Natural killer cell (primary cell): ENCODE measurements around the gene PITRM1. TPM values are rescaled to one million over a fixed set of nuclear protein-coding genes. Genes with fewer than 3 reads are reported as not detected.

Experiments used
- ATAC-seq, 3 donors: fragments of 150-1000 bp in 2 of 3; fragments of 200-7000 bp in 1 of 3; cut with Tn5 transposase; 1 replicate in 1 of 3; 2 replicates in 2 of 3; pipeline ENCODE4 v1.10.0; 2021; ENCODE audit warnings: mild to moderate bottlenecking in 2 of 3, moderate library complexity in 2 of 3
- DNase-seq, 2 donors: peaks; one replicate each; pipeline versions ENCODE4 v3.0.0 to v3.0.0-alpha.2; 2013 to 2021; ENCODE audit warnings: mixed read lengths in 1 of 2
- H3K27ac ChIP-seq: one replicate; pipeline ENCODE4 v1.5.1; 2013; ENCODE audit warnings: mild to moderate bottlenecking, low read length
- H3K27me3 ChIP-seq: one replicate; pipeline ENCODE4 v1.6.1; 2013; ENCODE audit warnings: low read length; ENCODE audit not compliant: control insufficient read depth, insufficient read depth
- H3K36me3 ChIP-seq: one replicate; pipeline ENCODE4 v1.6.1; 2013; ENCODE audit warnings: low read length; ENCODE audit not compliant: control insufficient read depth, insufficient read depth
- H3K4me1 ChIP-seq: one replicate; pipeline ENCODE4 v1.6.1; 2013; ENCODE audit warnings: low read length; ENCODE audit not compliant: control insufficient read depth, insufficient read depth
- H3K4me3 ChIP-seq: one replicate; pipeline ENCODE4 v1.5.1; 2013; ENCODE audit warnings: low read length
- H3K9me3 ChIP-seq: one replicate; pipeline ENCODE4 v1.6.1; 2013; ENCODE audit warnings: low read length; ENCODE audit not compliant: control insufficient read depth, insufficient read depth
- H3K27ac Mint-ChIP-seq, 2 donors: one replicate each; pipeline ENCODE4 v1.8.0; 2022; ENCODE audit warnings: mild to moderate bottlenecking in 2 of 2, mixed read lengths in 2 of 2, moderate library complexity in 1 of 2
- H3K27me3 Mint-ChIP-seq, 2 donors: one replicate each; pipeline ENCODE4 v1.8.0; 2022; ENCODE audit warnings: low read depth in 2 of 2, mixed read lengths in 2 of 2
- H3K36me3 Mint-ChIP-seq: one replicate; pipeline ENCODE4 v1.8.0; 2022; ENCODE audit warnings: mixed read lengths
- H3K4me1 Mint-ChIP-seq, 2 donors: one replicate each; pipeline ENCODE4 v1.8.0; 2022; ENCODE audit warnings: mixed read lengths in 2 of 2
- H3K4me3 Mint-ChIP-seq: one replicate; pipeline ENCODE4 v1.8.0; 2022; ENCODE audit warnings: mild to moderate bottlenecking, moderate library complexity, mixed read lengths
- H3K9me3 Mint-ChIP-seq, 2 donors: one replicate each; pipeline ENCODE4 v1.8.0; 2022; ENCODE audit warnings: mixed read lengths in 2 of 2
- WGBS: methylation state at CpG from one replicate; pipeline ENCODE4 v1.1.7; 2013; ENCODE audit warnings: missing lambda C conversion rate; ENCODE audit not compliant: insufficient coverage; 5-methylcytosine and 5-hydroxymethylcytosine counted together
- intact Hi-C: fragments of 100-400 bp; cut with micrococcal nuclease; formaldehyde crosslinking; loops from one replicate; pipeline ENCODE4 v1.14.2; 2022
- total RNA-seq, 4 donors: library from RNA; stranded (reverse); fragments of 120-200 nt in 1 of 4; gene quantifications; one replicate each; pipeline versions ENCODE4 v1.2.3 to v1.2.4, GENCODE V29; 2013 to 2022
- TF ChIP-seq, protein P1 (sequence below): fragments of 200-600 bp; IDR thresholded peaks from one replicate; pipeline ENCODE4 v1.8.0; 2022; ENCODE audit warnings: antibody characterized with exemption

Gene PITRM1
- total RNA-seq, 3 donors from 2014 or later (not counting 1 experiment from before 2014, with no cell fraction given): 67.1 to 89.0 (median 70.6) TPM

DNA sequence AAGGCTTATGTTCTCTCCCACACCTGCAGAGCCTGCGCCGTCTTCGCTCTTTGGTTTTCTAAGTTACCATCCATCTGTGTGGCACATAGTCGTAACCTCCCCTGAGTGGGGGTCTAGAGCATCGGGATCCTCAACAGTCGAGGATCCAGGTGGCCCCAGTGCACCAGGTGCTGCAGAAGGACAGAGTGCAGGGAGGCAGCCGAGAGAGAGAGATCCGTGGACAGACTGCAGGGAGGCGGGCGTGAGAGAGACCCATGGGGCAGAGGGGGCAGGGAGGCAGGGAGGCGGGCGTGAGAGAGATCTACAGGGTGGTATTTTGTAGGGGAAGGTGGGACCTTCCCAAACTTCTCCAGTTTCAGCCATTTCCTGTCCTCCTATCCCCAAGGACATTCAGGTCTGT is 62.9 kb downstream of the PITRM1 start:
- H3K36me3 ChIP-seq: peaks cover 61% of the 10 kb centered on the region
- 88% methylated on average over 12 of the region's 12 CpGs for WGBS
- no peaks in the 10 kb centered on the region for H3K4me1 ChIP-seq
- Mint-ChIP-seq H3K27ac (no peak overlapping the region), H3K27me3 (no peaks in the 10 kb centered on the region), H3K4me3 (no peak overlapping the region), H3K4me1 (peaks cover 0 to 4% of the 10 kb centered on the region in 2 donors), H3K36me3 (no peaks in the 10 kb centered on the region), H3K9me3 (no peaks in the 10 kb centered on the region)
- TF ChIP-seq, protein P1, sequence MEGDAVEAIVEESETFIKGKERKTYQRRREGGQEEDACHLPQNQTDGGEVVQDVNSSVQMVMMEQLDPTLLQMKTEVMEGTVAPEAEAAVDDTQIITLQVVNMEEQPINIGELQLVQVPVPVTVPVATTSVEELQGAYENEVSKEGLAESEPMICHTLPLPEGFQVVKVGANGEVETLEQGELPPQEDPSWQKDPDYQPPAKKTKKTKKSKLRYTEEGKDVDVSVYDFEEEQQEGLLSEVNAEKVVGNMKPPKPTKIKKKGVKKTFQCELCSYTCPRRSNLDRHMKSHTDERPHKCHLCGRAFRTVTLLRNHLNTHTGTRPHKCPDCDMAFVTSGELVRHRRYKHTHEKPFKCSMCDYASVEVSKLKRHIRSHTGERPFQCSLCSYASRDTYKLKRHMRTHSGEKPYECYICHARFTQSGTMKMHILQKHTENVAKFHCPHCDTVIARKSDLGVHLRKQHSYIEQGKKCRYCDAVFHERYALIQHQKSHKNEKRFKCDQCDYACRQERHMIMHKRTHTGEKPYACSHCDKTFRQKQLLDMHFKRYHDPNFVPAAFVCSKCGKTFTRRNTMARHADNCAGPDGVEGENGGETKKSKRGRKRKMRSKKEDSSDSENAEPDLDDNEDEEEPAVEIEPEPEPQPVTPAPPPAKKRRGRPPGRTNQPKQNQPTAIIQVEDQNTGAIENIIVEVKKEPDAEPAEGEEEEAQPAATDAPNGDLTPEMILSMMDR: no peak
- no peak for DNase-seq
- H3K4me3 ChIP-seq: no peak overlapping the region
- no peaks in the 10 kb centered on the region for H3K27me3 ChIP-seq
- H3K27ac ChIP-seq: no peak overlapping the region
- intact Hi-C loops: no loop called here
- no peak for ATAC-seq
- H3K9me3 ChIP-seq: no peaks in the 10 kb centered on the region

DNA sequence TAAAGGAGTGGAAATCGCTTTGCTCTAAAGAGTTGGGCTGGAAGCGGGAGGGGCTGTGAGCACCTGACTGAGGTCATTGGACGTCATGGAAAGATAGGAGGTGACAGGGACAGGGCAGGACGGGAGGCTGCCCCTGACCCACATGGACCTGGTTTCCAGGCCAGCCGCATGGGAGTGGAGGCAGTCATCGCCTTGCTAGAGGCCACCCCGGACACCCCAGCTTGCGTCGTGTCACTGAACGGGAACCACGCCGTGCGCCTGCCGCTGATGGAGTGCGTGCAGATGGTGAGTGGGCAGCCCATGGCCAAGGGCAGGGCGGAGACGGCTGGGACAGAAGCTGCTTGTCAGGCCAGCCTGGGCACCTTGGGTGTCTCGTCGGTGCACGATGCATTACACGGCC is 63.4 kb downstream of the PITRM1 start:
- Histone ChIP-seq H3K27me3 (no peaks in the 10 kb centered on the region), H3K9me3 (no peaks in the 10 kb centered on the region), H3K4me3 (no peak overlapping the region), H3K4me1 (no peaks in the 10 kb centered on the region), H3K36me3 (peaks cover 62% of the 10 kb centered on the region), H3K27ac (no peak overlapping the region)
- Mint-ChIP-seq H3K36me3 (no peaks in the 10 kb centered on the region), H3K27ac (no peak overlapping the region), H3K4me3 (no peak overlapping the region), H3K27me3 (no peaks in the 10 kb centered on the region), H3K9me3 (no peaks in the 10 kb centered on the region), H3K4me1 (peaks cover 0 to 4% of the 10 kb centered on the region in 2 donors)
- WGBS: 97% methylated on average over 21 of the region's 21 CpGs
- ATAC-seq: no peak
- no peak for DNase-seq
- TF ChIP-seq, protein P1: no peak
- intact Hi-C loops: no loop called here

DNA sequence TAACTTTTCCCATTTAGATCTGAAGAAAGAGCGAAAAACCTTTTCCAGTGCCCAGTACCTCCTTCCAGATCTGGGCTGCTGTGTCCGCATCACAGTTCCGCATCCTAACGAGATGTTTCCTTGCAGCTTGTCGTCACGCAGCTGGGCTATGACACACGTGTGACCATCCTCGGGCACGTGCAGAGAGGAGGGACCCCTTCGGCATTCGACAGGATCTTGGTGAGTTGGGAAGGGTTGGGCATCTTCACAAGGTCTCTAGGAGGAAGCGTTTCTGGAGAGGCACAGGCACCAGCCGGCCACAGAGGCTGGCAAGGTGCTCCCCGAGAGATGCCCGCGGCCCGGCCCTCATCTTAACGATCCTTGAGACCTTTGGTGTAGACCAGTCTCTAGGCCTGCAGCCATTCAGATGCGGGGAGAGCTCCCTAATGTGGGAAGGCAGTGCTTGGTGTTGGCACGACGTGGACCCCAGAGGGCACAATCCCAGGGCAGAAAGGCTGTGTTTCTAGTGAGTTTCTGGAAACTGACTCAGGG is 63.9 kb downstream of the PITRM1 start:
- 96% methylated on average over 21 of the region's 21 CpGs for WGBS
- Mint-ChIP-seq H3K36me3 (no peaks in the 10 kb centered on the region), H3K4me1 (peaks cover 0 to 4% of the 10 kb centered on the region in 2 donors), H3K9me3 (no peaks in the 10 kb centered on the region), H3K4me3 (no peak overlapping the region), H3K27ac (no peak overlapping the region), H3K27me3 (no peaks in the 10 kb centered on the region)
- Histone ChIP-seq H3K27me3 (no peaks in the 10 kb centered on the region), H3K4me3 (no peak overlapping the region), H3K27ac (no peak overlapping the region), H3K9me3 (no peaks in the 10 kb centered on the region), H3K36me3 (peaks cover 66% of the 10 kb centered on the region), H3K4me1 (no peaks in the 10 kb centered on the region)
- DNase-seq (no peak), ATAC-seq (no peak)
- TF ChIP-seq, protein P1: no peak
- intact Hi-C loops: no loop called here

DNA sequence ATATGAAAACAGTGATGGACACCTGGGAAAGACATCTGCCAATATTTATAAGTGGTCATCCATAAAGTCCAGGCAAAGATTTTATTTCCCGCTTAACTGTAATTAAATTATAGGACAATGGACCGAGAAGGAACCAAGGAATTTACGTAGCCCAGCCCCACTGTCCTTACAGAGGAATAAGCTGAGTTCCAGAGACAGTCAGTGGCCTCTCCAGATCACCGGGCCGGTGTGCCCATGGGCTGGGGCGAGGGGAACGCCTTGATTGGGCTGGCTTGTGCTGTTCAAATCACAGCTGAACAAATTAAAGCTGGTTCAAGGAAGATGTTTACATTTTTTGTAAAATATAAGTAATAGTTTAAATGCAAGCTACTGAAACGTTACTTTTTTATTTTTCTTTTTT is 64.5 kb downstream of the PITRM1 start:
- ATAC-seq: no peak
- 94% methylated on average over 8 of the region's 8 CpGs for WGBS
- intact Hi-C loops: no loop called here
- H3K4me3 ChIP-seq: no peak overlapping the region
- Mint-ChIP-seq H3K4me3 (no peak overlapping the region), H3K9me3 (no peaks in the 10 kb centered on the region), H3K27me3 (no peaks in the 10 kb centered on the region), H3K36me3 (no peaks in the 10 kb centered on the region), H3K27ac (no peak overlapping the region), H3K4me1 (peaks cover 0 to 4% of the 10 kb centered on the region in 2 donors)
- no peaks in the 10 kb centered on the region for H3K4me1 ChIP-seq
- TF ChIP-seq, protein P1: no peak
- peaks cover 63% of the 10 kb centered on the region for H3K36me3 ChIP-seq
- no peaks in the 10 kb centered on the region for H3K27me3 ChIP-seq
- H3K9me3 ChIP-seq: no peaks in the 10 kb centered on the region
- DNase-seq: no peak
- H3K27ac ChIP-seq: no peak overlapping the region
